Right renal cortex interstitium (tissue), 3 donors: ENCODE measurements around the gene P2RY8. TPM values are rescaled to one million over a fixed set of nuclear protein-coding genes. Genes with fewer than 3 reads are reported as not detected.
"Not testable (repeated sequence)": the region's sequence is repeated elsewhere in the genome, so short reads cannot be mapped to it uniquely, and the experiment has no call there.

Source experiments
- DNase-seq, 3 donors: peaks; one replicate each; pipeline ENCODE4 v3.0.0-alpha.2; 2013; ENCODE audit warnings: low read depth in 3 of 3, low spot score in 2 of 3
- polyA plus RNA-seq, 3 donors: library from polyadenylated mRNA; unstranded; fragments of 120-200 nt; gene quantifications; one replicate each; pipeline ENCODE4 v1.2.1, GENCODE V29; 2013; ENCODE audit not compliant: insufficient read length in 3 of 3

P2RY8 gene
- polyA plus RNA-seq, 3 donors = 0.96 to 1.5 (median 1.5) TPM

DNA sequence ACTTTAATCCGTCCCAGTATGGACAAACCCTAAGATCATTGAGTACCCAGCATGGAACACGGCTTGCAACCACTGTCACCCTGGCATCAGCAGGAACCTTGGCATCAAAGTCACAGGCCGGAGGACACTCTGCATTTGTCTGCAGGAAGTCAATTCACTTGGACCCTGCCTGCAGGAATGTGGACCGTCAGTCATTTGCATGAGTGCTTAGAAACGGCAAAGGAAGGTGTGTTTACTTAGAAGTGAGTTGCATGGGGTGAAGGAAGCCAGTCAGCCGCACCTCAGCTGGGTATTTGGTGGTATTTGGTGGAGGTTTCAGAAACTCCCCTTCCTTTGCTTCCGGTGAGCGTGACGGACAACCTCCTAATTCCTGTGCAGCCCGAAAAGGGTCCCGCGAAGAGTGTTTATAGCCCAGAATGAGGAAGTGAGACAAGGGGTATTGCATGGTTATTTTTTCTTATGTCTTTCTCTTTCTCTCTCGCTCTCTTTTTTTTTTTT, 15.5 kb downstream of the P2RY8 start:
- no peak for DNase-seq

DNA sequence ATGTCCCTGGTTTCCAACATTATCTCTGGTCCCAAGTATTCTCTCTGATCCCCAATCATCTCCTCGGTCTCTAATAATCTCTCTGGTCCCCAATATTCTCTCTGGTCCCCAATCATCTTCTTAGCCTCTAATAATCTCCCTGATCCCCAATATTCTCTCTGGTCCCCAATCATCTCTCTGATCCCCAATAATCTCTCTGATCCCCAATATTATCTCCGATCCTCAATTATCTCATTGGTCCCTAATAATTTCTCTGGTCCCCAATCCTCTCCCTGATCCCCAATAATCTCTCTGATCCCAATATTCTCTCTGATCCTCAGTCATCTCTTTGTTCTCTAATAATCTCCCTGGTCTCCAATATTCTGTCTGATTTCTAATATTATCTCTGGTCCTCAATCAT, 16.6 kb downstream of the P2RY8 start:
- DNase-seq = no peak

DNA sequence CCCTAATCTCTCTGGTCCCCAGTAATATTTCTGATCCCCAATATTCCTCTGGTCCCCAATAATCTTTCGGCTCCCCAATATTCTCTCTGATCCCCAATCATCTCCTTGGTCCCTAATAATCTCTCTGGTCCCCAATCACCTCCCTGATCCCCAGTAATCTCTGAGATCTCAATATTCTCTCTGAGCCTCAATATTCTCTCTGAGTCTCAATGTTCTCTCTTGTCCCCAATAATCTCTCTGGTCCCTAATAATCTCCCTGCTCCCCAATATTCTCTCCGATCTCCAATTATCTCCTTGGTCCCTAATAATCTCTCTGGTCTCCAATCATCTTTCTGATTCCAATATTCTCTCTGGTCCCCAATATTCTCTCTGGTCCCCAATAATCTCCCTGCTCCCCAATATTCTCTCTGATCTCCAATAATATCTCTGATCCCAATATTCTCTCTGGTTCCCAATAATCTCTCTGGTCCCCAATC, 17.9 kb downstream of the P2RY8 start:
- DNase-seq = no peak

- DNase-seq = no peak
Measured at GRCh38 chrX:1518512-1518911, 18.5 kb downstream of the P2RY8 start.

DNA sequence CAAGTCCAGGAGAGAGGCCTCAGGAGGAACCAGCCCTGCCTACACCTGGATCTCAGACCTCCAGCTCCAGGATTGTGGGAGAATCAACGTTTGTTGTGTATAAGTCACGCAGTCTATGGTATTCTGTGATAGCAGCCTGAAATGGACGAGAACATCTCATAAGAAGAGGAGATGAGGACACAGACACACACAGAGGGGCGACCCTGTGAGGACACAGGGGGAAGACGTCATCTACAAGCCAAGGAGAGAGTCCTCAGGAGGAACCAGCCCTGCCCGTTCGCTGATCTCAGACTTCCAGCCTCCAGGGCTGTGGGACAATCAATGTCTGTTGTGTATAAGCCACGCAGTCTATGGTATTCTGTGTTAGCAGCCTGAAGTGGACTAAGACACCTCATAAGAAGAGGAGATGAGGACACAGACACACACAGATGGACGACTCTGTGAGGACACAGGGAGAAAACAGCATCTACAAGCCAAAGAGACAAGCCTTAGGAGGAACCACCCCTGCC, 20.3 kb downstream of the P2RY8 start:
- no peak for DNase-seq

- DNase-seq = no peak
Measured at GRCh38 chrX:1511829-1512228, 25.2 kb downstream of the P2RY8 start.

- DNase-seq = no peak
Measured at GRCh38 chrX:1511150-1511549, 25.8 kb downstream of the P2RY8 start.

GRCh38 chrX:1507511-1508463, 29.2 kb downstream of the P2RY8 start:
- DNase-seq = no peak

- DNase-seq = no peak
Measured at GRCh38 chrX:1506916-1507315, 30.1 kb downstream of the P2RY8 start.

- no peak for DNase-seq
Measured at GRCh38 chrX:1502853-1503252, 34.1 kb downstream of the P2RY8 start.

DNA sequence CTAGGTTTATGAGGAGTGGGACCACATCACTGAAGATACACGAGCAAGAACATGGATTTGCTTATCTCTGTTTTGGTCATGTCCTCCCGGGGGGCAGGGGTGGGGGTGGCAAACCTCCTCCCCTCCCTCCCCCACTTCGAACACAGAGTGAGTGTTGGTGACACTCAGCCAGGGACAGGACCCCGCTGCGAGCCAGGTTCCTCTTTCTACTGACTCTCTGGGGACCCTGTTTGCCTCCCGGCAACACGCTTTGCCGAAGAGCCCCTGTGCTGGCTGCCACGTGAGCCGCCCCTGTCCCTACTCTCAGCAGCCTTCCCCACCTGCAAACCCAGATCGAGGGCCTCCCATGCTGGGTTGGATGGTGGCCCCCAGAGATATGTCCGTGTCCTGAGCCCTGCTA, 34.7 kb downstream of the P2RY8 start:
- no peak for DNase-seq

GRCh38 chrX:1500701-1501624, 36.0 kb downstream of the P2RY8 start:
- DNase-seq = no peak

DNA sequence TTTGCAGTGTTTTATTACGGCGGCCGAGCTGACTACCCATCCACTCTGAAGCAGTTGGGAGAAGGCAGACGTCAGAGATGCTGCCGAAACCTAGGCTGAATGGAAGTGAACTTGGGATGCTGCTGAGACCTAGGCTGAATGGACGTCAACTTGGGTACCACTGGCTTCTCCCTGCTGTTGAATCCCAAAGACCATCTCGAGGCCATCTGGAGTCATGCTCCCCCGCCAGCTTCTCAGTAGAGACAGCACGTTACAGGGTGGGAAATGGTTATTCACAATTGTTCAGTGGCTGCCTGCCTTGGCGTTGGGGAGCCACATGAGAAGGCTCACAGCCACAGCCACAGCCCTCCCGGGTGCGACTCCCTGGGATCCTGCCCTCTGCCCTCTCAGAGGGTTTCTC, 40.9 kb downstream of the P2RY8 start:
- no peak for DNase-seq

DNA sequence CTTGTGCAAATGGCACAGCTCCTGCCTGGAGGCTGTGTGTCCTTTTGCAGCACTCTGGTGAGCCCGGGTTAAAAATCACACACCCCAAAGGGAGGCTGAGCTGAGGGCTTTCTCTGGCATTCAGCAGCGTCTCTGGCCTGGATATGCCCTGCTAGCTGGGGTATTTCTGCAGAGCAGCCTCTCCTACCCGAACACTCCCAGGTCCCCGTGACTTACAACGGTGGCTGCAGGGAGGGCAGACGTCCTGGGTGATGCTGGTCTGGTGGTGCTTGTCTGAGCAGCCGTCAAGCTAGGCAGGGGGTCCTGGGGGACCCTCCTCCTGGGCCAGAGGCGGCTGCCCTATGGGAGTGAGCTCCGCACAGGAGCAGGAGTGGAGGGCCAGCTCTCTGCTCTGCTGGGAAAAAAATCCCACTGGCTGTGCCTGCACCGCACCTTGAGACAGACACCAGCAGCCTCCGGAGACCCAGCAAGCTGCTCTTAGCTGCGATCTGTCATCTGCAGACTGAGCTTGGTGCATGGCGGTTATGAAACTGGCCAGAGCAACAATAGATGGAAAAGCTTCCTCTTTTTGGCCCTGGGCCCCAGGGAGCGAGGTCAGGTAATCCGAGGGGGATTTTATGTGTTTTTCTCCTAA, 43.0 kb downstream of the P2RY8 start:
- DNase-seq = no peak

- no peak for DNase-seq
Measured at GRCh38 chrX:1493412-1493811, 43.6 kb downstream of the P2RY8 start.

DNA sequence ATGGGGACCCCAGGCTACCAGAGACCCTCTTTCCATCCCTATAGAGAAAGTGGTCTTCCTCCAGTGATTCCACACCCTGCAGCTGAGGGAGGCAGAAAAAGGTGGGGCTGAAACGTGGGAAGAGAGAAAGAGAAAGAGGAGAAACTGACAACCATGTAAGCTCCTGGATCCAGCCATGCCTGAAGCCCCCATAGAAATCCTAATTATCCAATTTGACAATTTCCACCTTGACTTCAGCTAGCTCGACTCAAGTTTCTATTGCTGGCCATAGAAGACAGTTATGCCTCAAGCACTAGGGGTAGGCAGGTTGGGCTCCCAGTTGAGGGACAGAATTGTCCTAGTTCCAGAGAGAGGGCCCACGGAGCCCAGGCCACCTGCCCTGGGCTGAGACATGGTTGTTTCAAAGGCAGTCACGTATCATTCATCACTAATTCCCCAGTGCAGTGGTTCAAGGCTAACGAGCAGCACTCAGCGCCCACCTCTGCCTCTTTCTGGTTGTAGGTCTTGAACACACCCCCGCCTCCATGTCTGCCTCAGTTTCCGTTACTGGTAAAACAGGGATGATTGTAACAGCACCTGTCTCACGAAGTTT, 44.5 kb downstream of the P2RY8 start:
- no peak for DNase-seq

- DNase-seq = no peak
Measured at GRCh38 chrX:1491851-1492349, 45.1 kb downstream of the P2RY8 start.

- DNase-seq = not testable (repeated sequence)
Measured at GRCh38 chrX:1491248-1491647, 45.7 kb downstream of the P2RY8 start.

DNA sequence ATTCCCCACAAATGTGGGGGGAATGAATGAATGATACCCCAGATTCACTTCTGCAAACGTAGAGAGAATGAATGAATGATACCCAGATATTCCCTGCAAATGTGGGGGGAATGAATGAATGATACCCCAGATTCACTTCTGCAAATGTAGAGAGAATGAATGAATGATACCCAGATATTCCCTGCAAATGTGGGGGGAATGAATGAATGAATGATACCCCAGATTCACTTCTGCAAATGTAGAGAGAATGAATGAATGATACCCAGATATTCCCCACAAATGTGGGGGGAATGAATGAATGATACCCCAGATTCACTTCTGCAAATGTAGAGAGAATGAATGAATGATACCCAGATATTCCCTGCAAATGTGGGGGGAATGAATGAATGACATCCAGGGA, 46.3 kb downstream of the P2RY8 start:
- not testable (repeated sequence) for DNase-seq

DNA sequence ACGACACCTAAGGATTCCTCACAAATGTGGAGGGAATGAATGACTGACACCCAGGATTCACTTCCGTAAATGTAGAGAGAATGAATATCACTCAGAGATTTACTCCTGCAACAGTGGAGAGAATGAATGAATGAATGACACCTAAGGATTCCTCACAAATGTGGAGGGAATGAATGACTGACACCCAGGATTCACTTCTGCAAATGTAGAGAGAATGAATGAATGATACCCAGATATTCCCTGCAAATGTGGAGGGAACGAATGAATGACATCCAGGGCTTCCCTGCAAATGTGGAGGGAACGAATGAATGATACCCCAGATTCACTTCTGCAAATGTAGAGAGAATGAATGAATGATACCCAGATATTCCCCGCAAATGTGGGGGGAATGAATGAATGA, 47.6 kb downstream of the P2RY8 start:
- DNase-seq = not testable (repeated sequence)
